Hepatocyte (in vitro differentiated cells): ENCODE measurements around the gene IRX5.

Source experiments
- EZH2 ChIP-seq: fragments of 200-600 bp; sonication (generic); IDR thresholded peaks from 2 replicates; pipeline ENCODE4 v1.6.1; 2016; ENCODE audit warnings: antibody characterized with exemption, mild to moderate bottlenecking, borderline replicate concordance
- TF ChIP-seq, protein P1 (sequence below): fragments of 200-600 bp; sonication (generic); IDR thresholded peaks from 2 replicates; pipeline ENCODE4 v1.5.1; 2016; ENCODE audit warnings: antibody characterized with exemption, mild to moderate bottlenecking; ENCODE audit not compliant: poor library complexity

GRCh38 chr16:54936979-54937670 lies 6.5 kb downstream of the IRX5 start:
- TF ChIP-seq, protein P1, sequence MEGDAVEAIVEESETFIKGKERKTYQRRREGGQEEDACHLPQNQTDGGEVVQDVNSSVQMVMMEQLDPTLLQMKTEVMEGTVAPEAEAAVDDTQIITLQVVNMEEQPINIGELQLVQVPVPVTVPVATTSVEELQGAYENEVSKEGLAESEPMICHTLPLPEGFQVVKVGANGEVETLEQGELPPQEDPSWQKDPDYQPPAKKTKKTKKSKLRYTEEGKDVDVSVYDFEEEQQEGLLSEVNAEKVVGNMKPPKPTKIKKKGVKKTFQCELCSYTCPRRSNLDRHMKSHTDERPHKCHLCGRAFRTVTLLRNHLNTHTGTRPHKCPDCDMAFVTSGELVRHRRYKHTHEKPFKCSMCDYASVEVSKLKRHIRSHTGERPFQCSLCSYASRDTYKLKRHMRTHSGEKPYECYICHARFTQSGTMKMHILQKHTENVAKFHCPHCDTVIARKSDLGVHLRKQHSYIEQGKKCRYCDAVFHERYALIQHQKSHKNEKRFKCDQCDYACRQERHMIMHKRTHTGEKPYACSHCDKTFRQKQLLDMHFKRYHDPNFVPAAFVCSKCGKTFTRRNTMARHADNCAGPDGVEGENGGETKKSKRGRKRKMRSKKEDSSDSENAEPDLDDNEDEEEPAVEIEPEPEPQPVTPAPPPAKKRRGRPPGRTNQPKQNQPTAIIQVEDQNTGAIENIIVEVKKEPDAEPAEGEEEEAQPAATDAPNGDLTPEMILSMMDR = peak; percentile 73
- TF ChIP-seq EZH2 = no peak
